Measurements from ENCODE around the gene DYSF.

DNA sequence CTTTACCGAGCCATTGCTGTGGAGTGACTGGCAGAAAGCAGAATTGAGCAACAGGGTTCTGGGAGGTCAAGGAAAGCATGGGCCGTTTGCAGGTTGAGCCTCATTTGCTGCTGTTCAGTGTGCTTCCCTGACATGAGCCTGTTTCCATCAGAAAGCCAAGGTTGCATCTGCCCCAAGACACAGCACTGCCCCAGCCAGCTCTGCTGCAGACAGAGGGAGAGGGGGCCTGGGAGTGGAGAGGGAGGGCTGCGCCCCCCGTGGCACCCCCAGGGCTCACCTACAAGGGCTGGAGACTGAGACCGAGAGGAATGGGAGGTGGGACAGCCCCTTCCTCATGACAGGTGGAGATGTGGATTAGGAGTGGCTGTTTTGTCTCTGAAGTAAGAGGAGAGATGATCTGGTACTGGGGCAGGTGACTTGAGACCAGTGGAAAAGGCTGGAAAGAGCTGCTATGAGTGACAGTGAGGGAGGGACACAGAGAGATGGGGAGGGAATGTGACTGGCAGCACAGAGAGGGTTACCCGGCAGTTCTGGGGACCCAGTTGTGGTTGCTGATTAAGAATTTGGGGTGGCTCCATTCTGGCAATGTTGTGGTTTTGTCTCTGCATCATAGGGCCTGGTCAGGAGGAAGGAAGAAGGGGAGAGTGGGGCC, 218.0 kb downstream of the DYSF start:
- TF ChIP-seq, protein P1, sequence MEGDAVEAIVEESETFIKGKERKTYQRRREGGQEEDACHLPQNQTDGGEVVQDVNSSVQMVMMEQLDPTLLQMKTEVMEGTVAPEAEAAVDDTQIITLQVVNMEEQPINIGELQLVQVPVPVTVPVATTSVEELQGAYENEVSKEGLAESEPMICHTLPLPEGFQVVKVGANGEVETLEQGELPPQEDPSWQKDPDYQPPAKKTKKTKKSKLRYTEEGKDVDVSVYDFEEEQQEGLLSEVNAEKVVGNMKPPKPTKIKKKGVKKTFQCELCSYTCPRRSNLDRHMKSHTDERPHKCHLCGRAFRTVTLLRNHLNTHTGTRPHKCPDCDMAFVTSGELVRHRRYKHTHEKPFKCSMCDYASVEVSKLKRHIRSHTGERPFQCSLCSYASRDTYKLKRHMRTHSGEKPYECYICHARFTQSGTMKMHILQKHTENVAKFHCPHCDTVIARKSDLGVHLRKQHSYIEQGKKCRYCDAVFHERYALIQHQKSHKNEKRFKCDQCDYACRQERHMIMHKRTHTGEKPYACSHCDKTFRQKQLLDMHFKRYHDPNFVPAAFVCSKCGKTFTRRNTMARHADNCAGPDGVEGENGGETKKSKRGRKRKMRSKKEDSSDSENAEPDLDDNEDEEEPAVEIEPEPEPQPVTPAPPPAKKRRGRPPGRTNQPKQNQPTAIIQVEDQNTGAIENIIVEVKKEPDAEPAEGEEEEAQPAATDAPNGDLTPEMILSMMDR (IDR thresholded peaks at IDR 0.05), result no peak
- TF ChIP-seq POLR2A (IDR thresholded peaks at IDR 0.05), result no peak
